ENCODE measurements around the gene LIF.
A peak's percentile ranks its signal among the peaks of the same experiment; 100 is the strongest.
"Not testable (repeated sequence)": the region's sequence is repeated elsewhere in the genome, so short reads cannot be mapped to it uniquely, and the experiment has no call there.

The LIF gene

DNA sequence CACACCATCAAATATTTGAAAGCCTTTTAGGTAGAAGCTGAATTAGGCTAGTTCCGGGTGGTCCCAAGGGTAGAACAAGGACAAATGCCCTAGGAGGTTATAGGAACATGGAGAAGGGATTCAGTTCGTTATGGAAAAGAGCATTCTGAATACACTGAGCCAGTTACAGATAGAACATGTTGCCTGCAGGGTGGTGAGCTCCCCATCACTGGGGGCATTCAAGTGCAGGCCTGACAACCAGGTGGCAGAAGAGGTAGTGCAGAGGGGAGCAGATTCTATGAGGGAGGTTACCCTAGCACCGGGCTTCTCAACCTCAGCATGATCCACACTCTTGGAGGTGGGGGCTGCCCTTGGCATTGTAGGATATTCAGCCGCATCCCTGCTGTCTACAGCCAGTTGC is 24.2 kb downstream of the LIF start:
- no peak for DNase-seq

GRCh38 chr22:30221121-30221992 is 25.2 kb downstream of the LIF start:
- no peak for DNase-seq

DNA sequence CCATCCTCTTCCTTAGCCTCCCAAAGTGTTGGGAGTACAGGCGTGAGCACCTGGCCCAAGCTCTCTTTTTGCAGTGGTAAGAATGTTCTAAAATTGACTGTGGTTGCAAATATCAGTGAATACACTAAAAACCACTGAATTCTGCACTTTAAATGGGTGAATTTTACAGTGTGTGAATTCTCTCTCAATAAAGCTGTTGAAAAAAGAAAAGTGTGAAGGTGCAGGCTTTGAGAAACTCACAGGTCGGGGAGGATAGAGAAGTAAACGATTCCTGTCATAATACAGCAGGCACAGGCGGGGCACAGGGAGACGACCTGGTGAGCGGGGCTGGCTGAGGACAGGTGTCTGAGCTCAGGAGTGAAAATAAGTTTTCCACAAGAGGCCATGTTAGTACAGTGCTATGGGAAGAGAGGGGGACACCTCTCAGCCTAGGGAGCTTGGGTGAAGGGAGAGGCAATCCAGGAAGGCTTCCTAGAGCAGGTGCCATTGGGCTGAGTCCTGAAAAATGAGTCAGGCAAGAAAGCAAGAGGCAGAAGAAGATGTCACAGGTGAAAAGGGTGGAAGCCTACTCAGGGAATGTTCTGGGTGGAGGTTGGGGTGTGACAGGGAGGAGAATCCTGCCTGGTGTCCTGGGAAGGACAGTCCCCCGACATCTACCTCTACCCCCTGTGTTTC is 26.1 kb downstream of the LIF start:
- no peak for DNase-seq

- DNase-seq, result no peak
Measured at GRCh38 chr22:30219668-30220278, 26.8 kb downstream of the LIF start.

DNA sequence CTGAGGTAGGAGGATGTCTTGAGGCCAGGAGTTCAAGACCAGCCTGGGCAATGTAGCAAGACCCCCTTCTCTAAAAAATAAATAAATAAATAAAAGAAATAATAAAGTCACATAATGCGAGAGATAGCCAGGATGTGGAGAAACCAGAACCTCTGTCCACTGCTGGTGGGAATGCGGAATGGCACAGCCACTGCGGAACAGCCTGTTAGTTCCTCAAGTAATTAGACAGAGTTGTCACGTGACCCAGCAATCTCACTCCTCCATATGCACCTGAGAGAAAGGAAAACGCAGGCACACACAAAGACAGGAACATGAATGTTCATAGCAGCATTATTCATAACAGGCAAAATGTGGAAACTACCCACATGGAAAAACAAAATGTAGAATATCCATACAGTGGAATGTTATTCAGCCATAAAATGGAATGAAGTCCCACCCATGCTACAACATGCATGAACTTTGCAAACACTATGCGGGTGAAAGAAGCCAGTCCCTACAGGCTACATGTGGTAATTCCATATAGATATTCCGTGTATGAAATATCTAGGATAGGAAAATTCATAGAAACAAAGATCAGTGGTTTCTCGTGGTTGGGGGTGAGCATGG is 27.4 kb downstream of the LIF start:
- no peak for DNase-seq

- no peak for DNase-seq
Measured at GRCh38 chr22:30217698-30218560, 28.6 kb downstream of the LIF start.

GRCh38 chr22:30216710-30217109 is 29.8 kb downstream of the LIF start:
- DNase-seq, result no peak

GRCh38 chr22:30216272-30216671 is 30.3 kb downstream of the LIF start:
- DNase-seq, result not testable (repeated sequence)

DNA sequence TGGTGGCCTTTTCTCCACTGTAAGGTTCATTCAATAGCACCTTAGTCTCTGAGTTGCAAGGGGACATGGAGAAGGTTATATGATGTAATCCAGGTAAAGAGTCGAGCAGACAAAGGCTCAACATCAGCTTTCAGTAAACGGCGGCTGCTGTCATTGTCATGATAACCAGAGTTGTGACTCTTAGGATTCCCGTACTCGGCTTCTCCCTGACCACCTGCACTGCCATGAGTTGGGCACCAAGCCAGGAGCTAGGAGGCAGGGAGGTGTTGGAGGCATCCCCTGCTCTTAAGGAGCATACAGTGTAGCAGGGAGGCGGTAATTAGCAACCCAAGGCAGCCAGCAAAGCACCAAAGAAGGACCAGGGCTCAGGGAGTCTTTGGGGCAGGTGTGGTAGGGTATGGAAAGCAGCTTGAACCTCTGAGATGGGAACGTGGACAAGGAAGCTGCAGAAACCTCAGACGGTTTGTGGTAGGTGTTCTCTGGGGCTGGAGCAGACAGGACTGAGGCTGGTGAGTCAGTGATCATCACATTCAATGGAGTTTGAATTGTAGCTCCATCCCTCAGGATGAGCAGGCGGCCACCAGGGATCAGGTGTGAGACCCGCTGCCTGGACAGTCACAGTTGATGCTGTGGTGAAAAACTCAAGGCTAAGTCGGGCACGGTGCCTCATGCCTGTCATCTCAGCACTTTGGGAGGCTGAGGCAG is 31.7 kb downstream of the LIF start:
- no peak for DNase-seq

DNA sequence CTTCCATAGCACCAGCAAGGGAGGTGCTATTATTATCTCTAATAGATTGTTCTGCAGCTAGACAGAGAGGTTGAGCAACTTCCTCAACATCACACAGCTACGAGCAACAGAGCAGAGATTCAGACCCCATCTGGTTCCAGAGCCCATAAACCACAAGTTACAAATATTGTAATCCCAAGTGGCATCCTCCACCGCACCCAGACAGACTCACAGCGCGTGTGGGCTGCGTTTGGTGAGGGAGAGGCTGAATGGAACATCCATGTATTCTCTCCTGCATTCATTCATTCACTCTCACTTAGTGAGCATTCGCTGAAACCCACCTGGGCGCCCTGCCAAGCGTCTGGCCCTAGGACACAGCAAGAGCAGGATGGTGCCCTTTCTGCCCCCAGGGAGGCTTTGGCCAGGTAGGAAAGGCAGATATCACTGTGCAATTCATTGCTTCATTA is 33.5 kb downstream of the LIF start:
- peak; percentile 85 for DNase-seq

- DNase-seq, result peak; percentile 94
Measured at GRCh38 chr22:30212363-30212995, 34.1 kb downstream of the LIF start.

GRCh38 chr22:30211124-30211820 is 35.3 kb downstream of the LIF start:
- DNase-seq, result no peak

DNA sequence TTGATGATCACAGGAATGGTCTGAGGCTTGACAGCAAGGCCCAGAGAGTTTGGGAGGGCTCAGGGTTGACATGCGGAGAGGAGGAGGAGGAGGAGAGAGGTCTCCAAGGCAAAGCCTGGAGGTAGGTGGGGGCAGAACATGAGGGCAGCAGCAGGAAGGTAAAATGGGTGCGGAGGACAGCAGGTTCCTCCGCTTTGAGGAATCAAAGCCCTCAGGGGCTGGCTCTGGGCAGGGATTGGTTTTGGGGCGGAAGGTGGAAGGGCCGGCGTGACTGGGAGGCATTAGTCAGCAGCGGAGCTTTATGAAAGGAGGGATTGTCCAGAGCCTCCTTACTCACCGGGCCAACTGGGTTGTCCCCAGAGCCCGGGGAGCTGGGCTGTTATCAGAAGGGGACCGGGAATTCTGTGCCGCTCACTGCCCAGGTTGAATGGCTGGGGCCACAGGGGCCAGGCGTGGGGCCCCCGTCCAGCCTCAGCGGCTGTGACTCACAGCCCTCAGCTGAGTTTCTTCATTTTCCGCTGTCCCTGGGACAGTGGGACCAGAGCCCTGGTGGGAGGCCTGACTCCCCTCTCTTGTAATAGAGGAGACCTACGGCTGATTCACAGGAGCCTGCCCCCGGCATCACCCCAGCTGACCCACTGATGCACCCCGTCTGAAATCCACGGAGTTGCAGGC is 36.2 kb downstream of the LIF start:
- DNase-seq, result peak; percentile 85

GRCh38 chr22:30209642-30210041 is 36.9 kb downstream of the LIF start:
- no peak for DNase-seq

DNA sequence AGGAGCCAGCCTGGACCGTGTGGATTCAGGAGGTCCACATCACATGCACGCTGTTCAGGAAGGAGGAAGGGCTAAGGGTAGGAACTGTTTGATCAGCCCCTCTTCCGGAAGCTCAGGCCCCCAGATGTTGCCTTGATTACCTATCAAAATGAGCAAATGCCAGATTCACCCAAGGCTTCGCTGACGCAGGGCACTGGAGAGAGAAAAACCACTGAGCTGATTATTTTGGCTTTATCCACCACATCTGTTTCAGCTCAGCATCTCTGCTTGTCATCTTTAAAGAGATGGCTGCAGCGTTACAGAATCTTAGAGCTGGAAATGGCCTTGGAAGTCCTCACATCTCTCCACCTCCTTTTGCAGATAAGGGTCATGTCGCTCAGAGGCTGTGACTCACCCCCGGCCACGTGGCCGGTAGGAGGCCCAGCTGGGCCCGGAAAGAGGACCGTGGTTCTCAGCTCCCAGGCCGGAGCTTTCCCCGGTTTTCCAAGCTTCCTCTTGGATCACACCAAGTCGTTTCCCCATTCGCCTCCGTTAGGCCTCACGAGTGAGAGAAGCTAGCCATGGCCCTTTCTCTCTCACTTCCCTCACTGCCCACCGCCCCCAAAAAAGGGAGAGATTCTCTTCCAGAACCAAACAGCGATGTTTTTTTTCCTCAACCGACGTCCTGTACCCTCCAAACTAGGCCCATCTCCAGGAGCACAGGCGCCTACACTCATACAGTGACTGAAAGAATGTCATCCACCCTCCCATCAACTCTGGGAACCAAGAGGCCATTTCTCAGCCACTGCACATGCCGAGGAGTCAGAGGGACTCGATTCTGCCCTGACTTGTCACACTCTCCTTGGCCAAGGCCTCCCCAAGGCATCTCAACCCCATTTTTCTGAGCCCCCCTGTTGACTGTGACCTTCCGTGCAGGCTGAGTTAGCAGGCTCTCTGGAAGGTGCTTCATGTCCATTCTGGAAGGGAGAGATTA is 37.6 kb downstream of the LIF start:
- peak; percentile 64 for DNase-seq

DNA sequence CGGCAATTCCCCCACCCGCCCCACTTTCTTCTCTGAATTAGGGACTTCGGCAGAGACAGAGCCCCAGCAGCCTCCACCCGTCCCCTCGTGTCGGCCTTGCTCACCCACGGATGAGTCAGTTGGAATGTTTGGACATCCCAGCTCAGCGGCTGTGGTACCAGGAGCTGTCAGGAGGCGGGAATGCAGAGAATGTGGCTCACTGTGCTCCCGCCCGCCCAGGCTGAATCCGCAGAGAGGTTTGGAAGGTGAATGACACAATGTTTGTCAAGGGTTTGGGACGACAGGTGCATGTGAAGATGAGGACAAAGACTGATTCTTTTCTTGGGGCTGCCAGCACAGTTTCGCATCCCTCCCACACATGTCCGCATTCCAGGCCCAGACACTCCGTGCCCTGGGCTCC is 39.6 kb downstream of the LIF start:
- DNase-seq, result peak; percentile 71

- DNase-seq, result peak; percentile 91
Measured at GRCh38 chr22:30205281-30206115, 41.1 kb downstream of the LIF start.

GRCh38 chr22:30204742-30205111 is 41.8 kb downstream of the LIF start:
- no peak for DNase-seq
